ENCODE measurements around the gene TCTN1. TPM values are rescaled to one million over a fixed set of nuclear protein-coding genes. Genes with fewer than 3 reads are reported as not detected.
A peak's percentile ranks its signal among the peaks of the same experiment; 100 is the strongest.

The TCTN1 gene
- total RNA-seq, 1 experiment from 2014 or later: 27.0 TPM

DNA sequence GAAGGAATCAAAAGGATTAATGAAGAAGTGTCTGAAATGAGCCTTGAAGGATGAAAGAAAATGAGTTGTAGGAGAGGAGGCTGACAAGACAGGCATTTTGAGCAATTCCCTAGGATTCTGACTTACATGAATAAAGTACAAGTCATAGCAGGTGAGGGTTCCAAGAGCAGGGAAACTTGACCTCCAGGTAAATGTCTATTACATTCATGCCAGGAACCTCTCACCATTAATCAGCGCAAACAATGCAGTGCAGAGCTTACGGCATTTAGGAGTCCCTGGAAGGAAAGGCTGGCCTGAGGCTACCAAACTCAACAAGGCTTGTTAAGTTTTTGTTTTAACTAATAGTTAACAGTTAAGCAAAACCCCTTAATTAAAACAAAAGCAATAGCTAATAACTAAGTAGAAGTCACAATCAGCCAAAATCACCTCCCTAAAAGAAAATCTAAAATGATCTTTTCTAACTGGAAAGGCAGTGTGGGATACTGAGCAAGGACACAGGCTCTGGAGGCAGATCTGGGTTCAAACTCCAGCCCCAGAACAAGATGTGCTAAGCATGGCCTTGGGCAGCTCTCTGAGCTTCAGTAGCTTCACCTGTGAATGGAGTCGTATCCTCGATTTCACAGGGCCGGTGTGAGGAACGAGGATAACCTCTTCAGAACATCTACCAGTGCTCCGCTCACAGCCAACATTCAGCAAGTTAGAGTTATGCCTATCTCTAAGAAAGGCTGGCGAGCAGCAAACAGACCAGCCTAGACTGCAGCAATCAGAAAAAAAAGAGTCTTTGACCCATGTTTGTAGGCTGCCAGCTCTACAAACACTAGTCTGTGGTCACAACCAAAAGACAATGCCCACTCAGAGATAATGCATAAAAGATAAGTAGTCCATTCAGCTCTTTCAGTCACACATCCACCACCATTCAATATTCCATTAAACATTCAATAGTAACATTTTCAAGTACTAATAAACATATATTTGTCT, 47.7 kb upstream of the TCTN1 start:
- CTCF ChIA-PET: interaction anchor here (1.1 kb wide), 1 partner anchor 8 kb away, joined by 3 read pairs; no protein-coding TSS in a partner anchor
- ATAC-seq (peak; percentile 52), DNase-seq (ENCODE audit: low read depth, low spot score) (no peak)
- no peaks in the 10 kb centered on the region for H3K27me3 ChIP-seq (ENCODE audit: insufficient read depth, low read length)
- H3K9me2 ChIP-seq (ENCODE audit: insufficient read depth): no peaks in the 10 kb centered on the region
- no peak overlapping the region for H2AFZ ChIP-seq (ENCODE audit: low read depth, low read length, poor library complexity, severe bottlenecking)
- RAD21 ChIA-PET (ENCODE audit: low non-redundant PET in 1 of 2, low total read pairs in 2 of 2, uncharacterized antibody in 2 of 2, unreplicated experiment in 2 of 2): no interaction called here
- no TSS peak for BruUV-seq (replicated peaks)
- TF ChIP-seq SP1 (IDR thresholded peaks at IDR 0.05; ENCODE audit: low read depth): peak; percentile 19; the same call in 1 of the 2 replicates
- 0 out of 2 replicates have a peak, but pooled peaks have one; percentile 2 for TF ChIP-seq CEBPB (IDR thresholded peaks at IDR 0.05; ENCODE audit: low read depth)
- TF ChIP-seq EZH2 (IDR thresholded peaks at IDR 0.05): no peak
- intact Hi-C loops (cut with micrococcal nuclease): no loop called here
- H3K79me2 ChIP-seq (ENCODE audit: insufficient read depth, low read length): peaks cover 86% of the 10 kb centered on the region
- peaks cover 2 to 38% of the 10 kb centered on the region in 2 experiments; a peak in 2 of 4 replicates for H3K4me1 ChIP-seq (ENCODE audit: control insufficient read depth in 1 of 2, insufficient read depth in 2 of 2, low read length in 2 of 2)
- H3K4me2 ChIP-seq (ENCODE audit: low read length): peak overlapping the region; percentile 29
- H3K27ac ChIP-seq (ENCODE audit: low read depth, low read length): no peak overlapping the region
- H3K4me3 ChIP-seq (replicated peaks in 1 of 2; ENCODE audit: low read depth in 1 of 2, low read length in 2 of 2): no peak overlapping the region
- H4K20me1 ChIP-seq (ENCODE audit: insufficient read depth): peaks cover 6% of the 10 kb centered on the region; the same call in 1 of the 2 replicates
- H3K9ac ChIP-seq (ENCODE audit: low read length): peak overlapping the region; percentile 25
- peaks cover 0 to 4% of the 10 kb centered on the region in 2 experiments; a peak in 1 of 4 replicates for H3K9me3 ChIP-seq (ENCODE audit: control insufficient read depth in 1 of 2, insufficient read depth in 1 of 2, low read depth in 1 of 2, low read length in 2 of 2)
- POLR2A ChIA-PET: interaction anchor here (1.4 kb wide), 1 partner anchor 10 kb away, joined by 5 read pairs; no protein-coding TSS in a partner anchor
- peaks cover 0 to 3% of the 10 kb centered on the region in 2 experiments; a peak in 1 of 4 replicates for H3K36me3 ChIP-seq (ENCODE audit: control insufficient read depth in 1 of 2, insufficient read depth in 2 of 2, low read length in 2 of 2)

DNA sequence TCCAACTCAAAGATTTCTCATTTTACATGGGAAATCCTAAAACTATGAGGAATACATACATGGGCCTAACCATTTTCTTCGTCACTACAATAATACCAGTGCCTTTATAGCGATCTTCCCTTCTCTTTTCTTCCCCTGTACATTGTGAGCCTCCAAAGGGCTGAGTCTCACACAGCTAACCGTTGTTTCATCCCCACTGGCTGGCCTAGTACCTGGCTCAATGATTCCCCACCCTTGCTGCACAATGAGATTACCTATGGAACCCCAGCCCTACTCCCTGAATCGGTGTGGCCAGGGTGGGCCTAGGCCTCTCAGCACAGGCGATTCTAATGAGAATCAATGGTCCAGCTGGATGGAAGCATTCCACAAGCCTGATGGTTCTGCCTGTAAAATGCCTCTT, 46.9 kb upstream of the TCTN1 start:
- no peak overlapping the region for H3K4me3 ChIP-seq (replicated peaks in 1 of 2; ENCODE audit: low read depth in 1 of 2, low read length in 2 of 2)
- POLR2A ChIA-PET: interaction anchor here (1.4 kb wide), 1 partner anchor 9 kb away, joined by 5 read pairs; no protein-coding TSS in a partner anchor
- BruUV-seq (replicated peaks): no TSS peak
- H4K20me1 ChIP-seq (ENCODE audit: insufficient read depth): peaks cover 6% of the 10 kb centered on the region; the same call in 1 of the 2 replicates
- peaks cover 0 to 3% of the 10 kb centered on the region in 2 experiments; a peak in 2 of 4 replicates for H3K36me3 ChIP-seq (ENCODE audit: control insufficient read depth in 1 of 2, insufficient read depth in 2 of 2, low read length in 2 of 2)
- peaks cover 5 to 8% of the 10 kb centered on the region in 2 experiments; a peak in 2 of 4 replicates for H3K9me3 ChIP-seq (ENCODE audit: control insufficient read depth in 1 of 2, insufficient read depth in 1 of 2, low read depth in 1 of 2, low read length in 2 of 2)
- peaks cover 2 to 38% of the 10 kb centered on the region in 2 experiments; a peak in 2 of 4 replicates for H3K4me1 ChIP-seq (ENCODE audit: control insufficient read depth in 1 of 2, insufficient read depth in 2 of 2, low read length in 2 of 2)
- no peak overlapping the region for H3K4me2 ChIP-seq (ENCODE audit: low read length)
- no peak overlapping the region for H3K27ac ChIP-seq (ENCODE audit: low read depth, low read length)
- no peaks in the 10 kb centered on the region for H3K27me3 ChIP-seq (ENCODE audit: insufficient read depth, low read length)
- H2AFZ ChIP-seq (ENCODE audit: low read depth, low read length, poor library complexity, severe bottlenecking): no peak overlapping the region
- CTCF ChIA-PET: no interaction called here
- H3K9me2 ChIP-seq (ENCODE audit: insufficient read depth): no peaks in the 10 kb centered on the region
- H3K79me2 ChIP-seq (ENCODE audit: insufficient read depth, low read length): peaks cover 86% of the 10 kb centered on the region
- intact Hi-C loops (cut with micrococcal nuclease): no loop called here
- DNase-seq (ENCODE audit: low read depth, low spot score): no peak
- no peak overlapping the region for H3K9ac ChIP-seq (ENCODE audit: low read length)
- RAD21 ChIA-PET (ENCODE audit: low non-redundant PET in 1 of 2, low total read pairs in 2 of 2, uncharacterized antibody in 2 of 2, unreplicated experiment in 2 of 2): no interaction called here
- ATAC-seq: no peak
- TF ChIP-seq POLR2A (IDR thresholded peaks at IDR 0.05; ENCODE audit: borderline replicate concordance, extremely low read depth, insufficient read depth, insufficient read length): no peak
- no peak for TF ChIP-seq EZH2 (IDR thresholded peaks at IDR 0.05)
- TF ChIP-seq, protein P1, sequence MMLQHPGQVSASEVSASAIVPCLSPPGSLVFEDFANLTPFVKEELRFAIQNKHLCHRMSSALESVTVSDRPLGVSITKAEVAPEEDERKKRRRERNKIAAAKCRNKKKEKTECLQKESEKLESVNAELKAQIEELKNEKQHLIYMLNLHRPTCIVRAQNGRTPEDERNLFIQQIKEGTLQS (IDR thresholded peaks at IDR 0.05): no peak

Data from HCT116 (cell line).